Measurements from ENCODE around the gene AGPAT3. TPM values are rescaled to one million over a fixed set of nuclear protein-coding genes. Genes with fewer than 3 reads are reported as not detected.

Gene AGPAT3
- total RNA-seq, 1 experiment from 2014 or later, result 13.0 TPM

DNA sequence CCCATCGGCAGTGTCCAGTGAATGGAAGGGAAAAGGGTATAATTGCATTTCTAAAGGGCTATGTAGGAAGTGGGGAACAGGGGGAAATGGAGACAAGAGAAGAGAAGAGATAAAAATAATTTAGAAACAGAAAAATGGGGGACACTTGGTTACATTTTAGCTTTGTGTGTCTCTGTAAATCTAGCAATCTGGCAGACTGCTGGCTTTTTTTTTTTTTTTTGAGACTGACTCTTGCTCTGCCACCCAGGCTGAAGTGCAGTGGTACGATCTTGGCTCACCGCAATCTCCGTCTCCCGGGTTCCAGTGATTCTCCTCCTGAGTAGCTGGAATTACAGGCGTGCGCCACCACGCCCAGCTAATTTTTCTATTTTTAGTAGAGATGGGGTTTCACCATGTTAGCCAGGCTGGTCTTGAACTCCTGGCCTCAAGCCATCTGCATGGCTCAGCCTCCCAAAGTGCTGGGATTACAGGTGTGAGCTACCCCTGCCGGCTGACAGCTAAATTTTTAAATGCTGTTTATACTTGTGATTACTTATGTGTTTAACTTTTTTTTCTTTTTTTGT lies 53.4 kb downstream of the AGPAT3 start:
- no peak overlapping the region for H3K4me3 Mint-ChIP-seq
- no peak overlapping the region for H3K27ac Mint-ChIP-seq
- H3K4ac ChIP-seq (ENCODE audit: low read depth, low read length), result no peak overlapping the region
- H3K4me1 Mint-ChIP-seq, result peaks cover 32 to 40% of the 10 kb centered on the region in 2 experiments
- TF ChIP-seq, protein P1, sequence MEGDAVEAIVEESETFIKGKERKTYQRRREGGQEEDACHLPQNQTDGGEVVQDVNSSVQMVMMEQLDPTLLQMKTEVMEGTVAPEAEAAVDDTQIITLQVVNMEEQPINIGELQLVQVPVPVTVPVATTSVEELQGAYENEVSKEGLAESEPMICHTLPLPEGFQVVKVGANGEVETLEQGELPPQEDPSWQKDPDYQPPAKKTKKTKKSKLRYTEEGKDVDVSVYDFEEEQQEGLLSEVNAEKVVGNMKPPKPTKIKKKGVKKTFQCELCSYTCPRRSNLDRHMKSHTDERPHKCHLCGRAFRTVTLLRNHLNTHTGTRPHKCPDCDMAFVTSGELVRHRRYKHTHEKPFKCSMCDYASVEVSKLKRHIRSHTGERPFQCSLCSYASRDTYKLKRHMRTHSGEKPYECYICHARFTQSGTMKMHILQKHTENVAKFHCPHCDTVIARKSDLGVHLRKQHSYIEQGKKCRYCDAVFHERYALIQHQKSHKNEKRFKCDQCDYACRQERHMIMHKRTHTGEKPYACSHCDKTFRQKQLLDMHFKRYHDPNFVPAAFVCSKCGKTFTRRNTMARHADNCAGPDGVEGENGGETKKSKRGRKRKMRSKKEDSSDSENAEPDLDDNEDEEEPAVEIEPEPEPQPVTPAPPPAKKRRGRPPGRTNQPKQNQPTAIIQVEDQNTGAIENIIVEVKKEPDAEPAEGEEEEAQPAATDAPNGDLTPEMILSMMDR (conservative IDR thresholded peaks at IDR 0.05), result no peak
- no peak overlapping the region for H2BK20ac ChIP-seq (ENCODE audit: low read depth, low read length, poor library complexity, severe bottlenecking)
- H3K36me3 Mint-ChIP-seq (ENCODE audit: insufficient read depth in 1 of 3, low read depth in 3 of 3), result peaks cover 0 to 2% (median 0%) of the 10 kb centered on the region in 3 experiments; a peak in 1 of 7 replicates
- H3K23ac ChIP-seq (ENCODE audit: insufficient read length, low read depth, low read length), result no peak overlapping the region
- H2BK5ac ChIP-seq (ENCODE audit: insufficient read length, low read length), result no peak overlapping the region
- DNase-seq, result no peak
- H3K18ac ChIP-seq (ENCODE audit: insufficient read length, low read depth, low read length), result no peak overlapping the region
- H3K27ac ChIP-seq (ENCODE audit: insufficient read length, low read depth, low read length), result no peak overlapping the region
- H4K20me1 ChIP-seq (ENCODE audit: control insufficient read depth, insufficient read depth, insufficient read length), result no peaks in the 10 kb centered on the region
- H3K4me2 ChIP-seq (ENCODE audit: insufficient read depth, insufficient read length, low read length), result no peak overlapping the region
- no peak overlapping the region for H3T11ph ChIP-seq (ENCODE audit: low read length)
- no peak overlapping the region for H3K56ac ChIP-seq (ENCODE audit: insufficient read length, low read depth, low read length)
- no peak overlapping the region for H4K91ac ChIP-seq (ENCODE audit: insufficient read length, low read depth, low read length)
- H4K8ac ChIP-seq (replicated peaks; ENCODE audit: insufficient read length, low read depth, low read length), result no peak overlapping the region
- H3K4me1 ChIP-seq (ENCODE audit: insufficient read depth, low read length), result peaks cover 3% of the 10 kb centered on the region; the same call in 1 of the 2 replicates
- no peak overlapping the region for H2BK12ac ChIP-seq (ENCODE audit: insufficient read length, low read depth, low read length)
- H3K9ac ChIP-seq (ENCODE audit: extremely low read depth, insufficient read length, low read length), result no peak overlapping the region
- H3K27me3 Mint-ChIP-seq (ENCODE audit: low read depth), result peaks cover 10% of the 10 kb centered on the region
- H3K23me2 ChIP-seq (ENCODE audit: insufficient read length, low read depth, low read length, poor library complexity, severe bottlenecking), result no peaks in the 10 kb centered on the region
- no peak overlapping the region for H2AFZ ChIP-seq (ENCODE audit: low read length)
- WGBS (ENCODE audit: extremely low coverage, insufficient read length, low lambda C conversion rate), result no CpG with 5 or more reads among the region's 9 CpGs
- H2BK15ac ChIP-seq (ENCODE audit: low read depth, low read length), result no peak overlapping the region
- no peaks in the 10 kb centered on the region for H3K9me3 Mint-ChIP-seq
- H3K79me1 ChIP-seq (ENCODE audit: insufficient read depth, low read depth, low read length, poor library complexity, severe bottlenecking), result no peaks in the 10 kb centered on the region
- H3K27me3 ChIP-seq (ENCODE audit: insufficient read depth, low read length), result no peaks in the 10 kb centered on the region
- no peak overlapping the region for H3K14ac ChIP-seq (ENCODE audit: insufficient read depth, low read length)
- H3K79me2 ChIP-seq (ENCODE audit: insufficient read depth, low read length), result no peaks in the 10 kb centered on the region
- H2AK5ac ChIP-seq (ENCODE audit: insufficient read length, low read length), result no peak overlapping the region
- no peak overlapping the region for H2BK120ac ChIP-seq (ENCODE audit: low read depth, low read length, poor library complexity, severe bottlenecking)
- H3K9me3 ChIP-seq (ENCODE audit: control insufficient read depth, low read depth, low read length), result no peaks in the 10 kb centered on the region
- H4K5ac ChIP-seq (ENCODE audit: insufficient read length, low read depth, low read length), result no peak overlapping the region
